ENCODE measurements around the gene LCTL. TPM values are rescaled to one million over a fixed set of nuclear protein-coding genes. Genes with fewer than 3 reads are reported as not detected.

The LCTL gene
- total and polyA plus RNA-seq, 10 donors: not detected

- intact Hi-C loops (cut with DNase I; ENCODE audit: low total_unique reads): no loop called here
- TF ChIP-seq POLR2A (IDR thresholded peaks at IDR 0.05): no peak
- Histone ChIP-seq H3K27ac (no peak overlapping the region), H3K9me3 (no peaks in the 10 kb centered on the region), H3K36me3 (no peaks in the 10 kb centered on the region), H3K4me3 (no peak overlapping the region), H3K27me3 (replicated peaks in 1 of 7) (peaks cover 0 to 5% (median 0%) of the 10 kb centered on the region in 7 donors), H3K4me1 (no peaks in the 10 kb centered on the region)
- DNase-seq: no peak
- 38 to 87% (median 67%) methylated on average over 1 to 3 of the region's 3 CpGs for WGBS, 5 donors
Observed at GRCh38 chr15:66580643-66581042, 14.8 kb upstream of the LCTL start.

- WGBS, 5 donors: 49 to 66% (median 62%) methylated on average over 10 of the region's 10 CpGs
- H3K9me3 ChIP-seq: no peaks in the 10 kb centered on the region
- peak overlapping the region in 1 of 8 donors; percentile 4 for H3K4me3 ChIP-seq
- intact Hi-C loops (cut with DNase I; ENCODE audit: low total_unique reads): no loop called here
- no peaks in the 10 kb centered on the region for H3K4me1 ChIP-seq
- no peaks in the 10 kb centered on the region for H3K36me3 ChIP-seq
- DNase-seq: no peak
- H3K27ac ChIP-seq: no peak overlapping the region
- TF ChIP-seq POLR2A (IDR thresholded peaks at IDR 0.05): no peak
- TF ChIP-seq POLR2AphosphoS5 (IDR thresholded peaks at IDR 0.05): no peak
- no peak for TF ChIP-seq CTCF (IDR thresholded peaks at IDR 0.05 in 8 of 11, conservative IDR thresholded peaks at IDR 0.05 in 3 of 11)
- no peaks in the 10 kb centered on the region for H3K27me3 ChIP-seq (replicated peaks in 1 of 7)
Observed at GRCh38 chr15:66578286-66578875, 12.6 kb upstream of the LCTL start.

GRCh38 chr15:66574596-66574950 lies 8.8 kb upstream of the LCTL start:
- Histone ChIP-seq H3K9me3 (no peaks in the 10 kb centered on the region), H3K4me3 (no peak overlapping the region), H3K4me1 (no peaks in the 10 kb centered on the region), H3K27me3 (replicated peaks in 1 of 7) (no peaks in the 10 kb centered on the region), H3K36me3 (no peaks in the 10 kb centered on the region), H3K27ac (no peak overlapping the region)
- no peak for DNase-seq
- TF ChIP-seq POLR2A (IDR thresholded peaks at IDR 0.05) (no peak), POLR2AphosphoS5 (IDR thresholded peaks at IDR 0.05) (no peak), CTCF (IDR thresholded peaks at IDR 0.05 in 8 of 11, conservative IDR thresholded peaks at IDR 0.05 in 3 of 11) (no peak)
- 85 to 91% (median 87%) methylated on average over 2 of the region's 2 CpGs for WGBS, 5 donors
- intact Hi-C loops (cut with DNase I; ENCODE audit: low total_unique reads): no loop called here

- 71 to 82% (median 77%) methylated on average over 8 to 10 of the region's 10 CpGs for WGBS, 5 donors
- intact Hi-C loops (cut with DNase I; ENCODE audit: low total_unique reads): no loop called here
Observed at GRCh38 chr15:66573719-66574595, 8.2 kb upstream of the LCTL start.

GRCh38 chr15:66573348-66573718 lies 7.5 kb upstream of the LCTL start:
- DNase-seq: peak; percentile 50
- Histone ChIP-seq H3K27ac (no peak overlapping the region), H3K4me1 (no peaks in the 10 kb centered on the region), H3K36me3 (no peaks in the 10 kb centered on the region), H3K4me3 (no peak overlapping the region), H3K27me3 (replicated peaks in 1 of 7) (no peaks in the 10 kb centered on the region), H3K9me3 (no peaks in the 10 kb centered on the region)
- intact Hi-C loops (cut with DNase I; ENCODE audit: low total_unique reads): no loop called here
- 80 to 89% (median 87%) methylated on average over 7 of the region's 7 CpGs for WGBS, 5 donors
- no peak for TF ChIP-seq CTCF (IDR thresholded peaks at IDR 0.05 in 8 of 11, conservative IDR thresholded peaks at IDR 0.05 in 3 of 11)
- TF ChIP-seq POLR2AphosphoS5 (IDR thresholded peaks at IDR 0.05): no peak
- TF ChIP-seq POLR2A (IDR thresholded peaks at IDR 0.05): no peak

More at GRCh38 chr15:66573719-66574595, 8.2 kb upstream of the LCTL start:
- Histone ChIP-seq H3K27me3 (replicated peaks in 1 of 7) (no peaks in the 10 kb centered on the region), H3K9me3 (no peaks in the 10 kb centered on the region), H3K4me3 (no peak overlapping the region), H3K4me1 (no peaks in the 10 kb centered on the region), H3K27ac (no peak overlapping the region), H3K36me3 (no peaks in the 10 kb centered on the region)
- no peak for TF ChIP-seq POLR2AphosphoS5 (IDR thresholded peaks at IDR 0.05)
- peak; percentile 37 for DNase-seq
